PC-9 (cell line): ENCODE data around the gene MED22.

ENCODE experiments used
- EZH2 ChIP-seq: fragments of 200-600 bp; sonication (generic); IDR thresholded peaks from 2 replicates; pipeline ENCODE4 v1.8.0; 2017; ENCODE audit warnings: antibody characterized with exemption, low read depth
- TF ChIP-seq, protein P1 (sequence below): fragments of 200-600 bp; sonication (generic); conservative IDR thresholded peaks from 2 replicates; pipeline ENCODE4 v1.6.1; 2017; ENCODE audit warnings: mixed run types, antibody characterized with exemption, mild to moderate bottlenecking, moderate library complexity

DNA sequence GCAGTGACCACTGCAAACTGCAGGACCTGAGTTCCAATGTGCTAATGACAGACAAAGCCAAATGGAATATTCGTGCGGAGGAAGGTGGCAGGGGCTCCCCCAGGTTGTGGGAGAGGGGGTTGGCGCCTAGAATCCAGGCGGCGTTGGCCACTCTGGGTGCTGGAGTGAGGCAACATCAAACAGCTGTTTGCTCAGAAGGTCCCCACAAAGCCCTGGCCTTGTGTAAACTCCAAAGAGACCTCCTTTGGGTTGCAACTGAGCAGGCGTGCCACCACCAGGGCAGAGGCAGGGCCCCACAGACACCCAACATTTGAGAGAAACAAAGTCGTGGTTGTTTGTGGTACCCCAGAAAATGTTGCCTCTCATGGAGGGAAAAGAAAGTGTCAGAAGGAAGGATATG, 42.8 kb upstream of the MED22 start:
- no peak for TF ChIP-seq EZH2
- TF ChIP-seq, protein P1, sequence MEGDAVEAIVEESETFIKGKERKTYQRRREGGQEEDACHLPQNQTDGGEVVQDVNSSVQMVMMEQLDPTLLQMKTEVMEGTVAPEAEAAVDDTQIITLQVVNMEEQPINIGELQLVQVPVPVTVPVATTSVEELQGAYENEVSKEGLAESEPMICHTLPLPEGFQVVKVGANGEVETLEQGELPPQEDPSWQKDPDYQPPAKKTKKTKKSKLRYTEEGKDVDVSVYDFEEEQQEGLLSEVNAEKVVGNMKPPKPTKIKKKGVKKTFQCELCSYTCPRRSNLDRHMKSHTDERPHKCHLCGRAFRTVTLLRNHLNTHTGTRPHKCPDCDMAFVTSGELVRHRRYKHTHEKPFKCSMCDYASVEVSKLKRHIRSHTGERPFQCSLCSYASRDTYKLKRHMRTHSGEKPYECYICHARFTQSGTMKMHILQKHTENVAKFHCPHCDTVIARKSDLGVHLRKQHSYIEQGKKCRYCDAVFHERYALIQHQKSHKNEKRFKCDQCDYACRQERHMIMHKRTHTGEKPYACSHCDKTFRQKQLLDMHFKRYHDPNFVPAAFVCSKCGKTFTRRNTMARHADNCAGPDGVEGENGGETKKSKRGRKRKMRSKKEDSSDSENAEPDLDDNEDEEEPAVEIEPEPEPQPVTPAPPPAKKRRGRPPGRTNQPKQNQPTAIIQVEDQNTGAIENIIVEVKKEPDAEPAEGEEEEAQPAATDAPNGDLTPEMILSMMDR = no peak
